HUES6 (cell line): ENCODE data around the gene TNIK.

ENCODE experiments used
- H3K27ac ChIP-seq: 2 replicates; pipeline ENCODE4 v1.7.0; 2013; ENCODE audit warnings: low read depth, mild to moderate bottlenecking, low read length, inconsistent platforms
- H3K27me3 ChIP-seq: 2 replicates; pipeline ENCODE4 v1.6.1; 2013; ENCODE audit warnings: low read length; ENCODE audit not compliant: control insufficient read depth, insufficient read depth
- H3K36me3 ChIP-seq: 2 replicates; pipeline ENCODE4 v1.6.1; 2013; ENCODE audit warnings: low read length; ENCODE audit not compliant: control insufficient read depth, insufficient read depth
- H3K4me1 ChIP-seq: 2 replicates; pipeline ENCODE4 v1.6.1; 2013; ENCODE audit warnings: low read length; ENCODE audit not compliant: control insufficient read depth, insufficient read depth
- H3K4me3 ChIP-seq: 2 replicates; pipeline ENCODE4 v1.5.1; 2013; ENCODE audit warnings: low read depth, low read length
- H3K9ac ChIP-seq: one replicate; pipeline ENCODE4 v1.6.1; 2013; ENCODE audit warnings: mild to moderate bottlenecking, low read length
- H3K9me3 ChIP-seq: 2 replicates; pipeline ENCODE4 v1.6.1; 2013; ENCODE audit warnings: low read depth, low read length; ENCODE audit not compliant: control insufficient read depth, insufficient read depth

The TNIK gene

GRCh38 chr3:171340434-171340833 is 119.8 kb downstream of the TNIK start:
- no peak overlapping the region for H3K9ac ChIP-seq
- no peak overlapping the region for H3K4me3 ChIP-seq
- peaks cover 12% of the 10 kb centered on the region for H3K4me1 ChIP-seq
- H3K27ac ChIP-seq, result no peak overlapping the region
- H3K9me3 ChIP-seq, result peaks cover 10% of the 10 kb centered on the region
- H3K36me3 ChIP-seq, result no peaks in the 10 kb centered on the region
- H3K27me3 ChIP-seq, result no peaks in the 10 kb centered on the region

DNA sequence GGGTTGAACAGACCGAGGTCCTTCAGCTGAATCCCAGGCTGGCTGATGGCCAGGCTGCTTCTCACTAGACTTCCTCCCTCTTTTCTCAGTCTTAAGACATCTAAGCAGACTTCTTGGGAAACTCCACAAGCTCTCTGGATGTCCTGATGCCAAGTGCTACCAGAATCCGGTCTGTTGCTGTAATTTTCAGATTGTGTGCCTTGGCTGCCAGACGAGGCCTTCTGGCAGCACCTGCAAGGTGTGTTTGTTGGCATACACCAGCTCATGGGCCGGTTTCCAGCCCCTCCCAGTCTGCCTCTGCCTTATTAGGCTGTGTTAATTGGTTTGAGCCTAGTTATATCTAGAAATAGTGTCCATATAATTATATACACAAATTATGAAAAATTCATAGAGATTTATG is 120.6 kb downstream of the TNIK start:
- Histone ChIP-seq H3K4me1 (peaks cover 7% of the 10 kb centered on the region; the same call in 1 of the 2 replicates), H3K9ac (no peak overlapping the region), H3K36me3 (no peaks in the 10 kb centered on the region), H3K9me3 (peaks cover 10% of the 10 kb centered on the region), H3K27me3 (no peaks in the 10 kb centered on the region), H3K27ac (no peak overlapping the region), H3K4me3 (no peak overlapping the region)

- no peak overlapping the region for H3K4me3 ChIP-seq
- no peak overlapping the region for H3K9ac ChIP-seq
- H3K27me3 ChIP-seq, result no peaks in the 10 kb centered on the region
- no peaks in the 10 kb centered on the region for H3K9me3 ChIP-seq
- no peaks in the 10 kb centered on the region for H3K36me3 ChIP-seq
- no peak overlapping the region for H3K27ac ChIP-seq
- peaks cover 11% of the 10 kb centered on the region for H3K4me1 ChIP-seq
Observed at GRCh38 chr3:171336406-171336805, 123.8 kb downstream of the TNIK start.

DNA sequence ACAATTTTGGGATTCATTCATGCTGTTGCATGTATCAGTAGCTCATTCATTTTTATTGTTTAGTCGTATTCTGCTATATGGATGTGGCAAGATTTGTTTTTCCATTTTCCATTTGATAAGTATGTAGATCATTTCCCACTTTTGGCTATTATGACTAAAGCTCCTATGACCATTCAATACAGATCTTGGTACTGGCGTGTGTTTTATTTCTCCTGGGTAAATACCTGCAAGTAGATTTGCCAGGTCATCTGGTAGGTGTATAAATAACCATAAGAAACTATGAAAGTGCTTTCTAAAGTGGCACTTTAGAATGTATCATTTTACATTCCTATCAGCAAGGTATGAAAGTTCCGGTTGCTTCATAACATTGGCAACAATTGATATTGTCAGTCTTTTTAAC is 124.6 kb downstream of the TNIK start:
- Histone ChIP-seq H3K36me3 (no peaks in the 10 kb centered on the region), H3K9me3 (no peaks in the 10 kb centered on the region), H3K4me3 (no peak overlapping the region), H3K27me3 (no peaks in the 10 kb centered on the region), H3K4me1 (peaks cover 19% of the 10 kb centered on the region), H3K27ac (no peak overlapping the region), H3K9ac (no peak overlapping the region)

DNA sequence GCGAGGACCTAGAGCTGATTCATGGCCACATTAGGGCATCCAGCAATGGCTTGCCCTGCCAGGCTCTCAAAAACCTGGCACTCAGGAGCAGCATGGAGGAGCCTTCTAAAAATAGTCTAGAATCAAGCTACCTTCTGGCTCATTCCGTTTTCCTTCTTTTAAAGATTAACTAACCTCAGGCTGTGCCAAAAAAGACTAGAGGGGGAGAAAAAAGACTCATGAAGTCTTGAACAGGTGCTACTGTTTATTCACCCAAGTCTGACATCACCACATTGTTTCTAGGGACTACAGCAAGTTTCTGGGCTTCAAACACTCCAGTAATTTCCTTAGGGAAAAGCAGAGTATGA is 125.8 kb downstream of the TNIK start:
- H3K36me3 ChIP-seq, result no peaks in the 10 kb centered on the region
- H3K9ac ChIP-seq, result no peak overlapping the region
- H3K27me3 ChIP-seq, result no peaks in the 10 kb centered on the region
- H3K27ac ChIP-seq, result no peak overlapping the region
- H3K4me3 ChIP-seq, result no peak overlapping the region
- H3K4me1 ChIP-seq, result peaks cover 30% of the 10 kb centered on the region
- no peaks in the 10 kb centered on the region for H3K9me3 ChIP-seq

- Histone ChIP-seq H3K9ac (no peak overlapping the region), H3K27me3 (no peaks in the 10 kb centered on the region), H3K4me3 (no peak overlapping the region), H3K36me3 (no peaks in the 10 kb centered on the region), H3K27ac (no peak overlapping the region), H3K4me1 (peaks cover 31% of the 10 kb centered on the region), H3K9me3 (no peaks in the 10 kb centered on the region)
Observed at GRCh38 chr3:171333784-171334464, 126.3 kb downstream of the TNIK start.

GRCh38 chr3:171330938-171331337 is 129.3 kb downstream of the TNIK start:
- no peak overlapping the region for H3K27ac ChIP-seq
- no peak overlapping the region for H3K4me3 ChIP-seq
- H3K9ac ChIP-seq, result no peak overlapping the region
- peaks cover 28% of the 10 kb centered on the region for H3K4me1 ChIP-seq
- H3K27me3 ChIP-seq, result no peaks in the 10 kb centered on the region
- H3K9me3 ChIP-seq, result no peaks in the 10 kb centered on the region
- H3K36me3 ChIP-seq, result no peaks in the 10 kb centered on the region

GRCh38 chr3:171329746-171330145 is 130.5 kb downstream of the TNIK start:
- Histone ChIP-seq H3K27me3 (no peaks in the 10 kb centered on the region), H3K9me3 (no peaks in the 10 kb centered on the region), H3K9ac (no peak overlapping the region), H3K4me1 (peaks cover 28% of the 10 kb centered on the region), H3K36me3 (no peaks in the 10 kb centered on the region), H3K4me3 (no peak overlapping the region), H3K27ac (no peak overlapping the region)

- Histone ChIP-seq H3K4me3 (no peak overlapping the region), H3K36me3 (no peaks in the 10 kb centered on the region), H3K4me1 (peaks cover 28% of the 10 kb centered on the region), H3K9ac (no peak overlapping the region), H3K27me3 (no peaks in the 10 kb centered on the region), H3K9me3 (no peaks in the 10 kb centered on the region), H3K27ac (no peak overlapping the region)
Observed at GRCh38 chr3:171328419-171329082, 131.7 kb downstream of the TNIK start.

GRCh38 chr3:171327441-171328174 is 132.6 kb downstream of the TNIK start:
- Histone ChIP-seq H3K9me3 (no peaks in the 10 kb centered on the region), H3K4me1 (peaks cover 28% of the 10 kb centered on the region), H3K9ac (no peak overlapping the region), H3K4me3 (no peak overlapping the region), H3K27me3 (no peaks in the 10 kb centered on the region), H3K27ac (no peak overlapping the region), H3K36me3 (no peaks in the 10 kb centered on the region)

- H3K9me3 ChIP-seq, result no peaks in the 10 kb centered on the region
- H3K27ac ChIP-seq, result no peak overlapping the region
- H3K9ac ChIP-seq, result no peak overlapping the region
- H3K27me3 ChIP-seq, result no peaks in the 10 kb centered on the region
- no peaks in the 10 kb centered on the region for H3K36me3 ChIP-seq
- H3K4me3 ChIP-seq, result no peak overlapping the region
- H3K4me1 ChIP-seq, result peaks cover 28% of the 10 kb centered on the region
Observed at GRCh38 chr3:171326717-171327440, 133.3 kb downstream of the TNIK start.
